HepG2 (cell line): Measurements from ENCODE around the gene PRM3. TPM values are rescaled to one million over a fixed set of nuclear protein-coding genes. Genes with fewer than 3 reads are reported as not detected.
A peak's percentile ranks its signal among the peaks of the same experiment; 100 is the strongest.

Experiments used
- AGO2 ChIP-seq: fragments of 200-400 bp; formaldehyde crosslinking; optimal IDR thresholded peaks from 2 replicates; pipeline ENCODE3; 2017; ENCODE audit warnings: mild to moderate bottlenecking, low read depth, low read length, moderate library complexity
- ARNT ChIP-seq: fragments of 450-650 bp; IDR thresholded peaks from 2 replicates; pipeline ENCODE4 v1.6.1; 2017
- ATF7-NPFF ChIP-seq: sonication (generic); formaldehyde crosslinking; IDR thresholded peaks from 2 replicates; pipeline ENCODE4 v1.8.1; 2023; ENCODE audit warnings: mild to moderate bottlenecking, low read depth, missing genetic modification reagents, moderate library complexity
- ELF4 ChIP-seq: sonication (generic); formaldehyde crosslinking; IDR thresholded peaks from 2 replicates; pipeline ENCODE4 v1.5.0; 2020; ENCODE audit warnings: missing genetic modification reagents, mild to moderate bottlenecking, moderate library complexity, borderline replicate concordance
- FOXJ3 ChIP-seq: sonication (generic); formaldehyde crosslinking; IDR thresholded peaks from 2 replicates; pipeline ENCODE4 v1.4.0; 2020; ENCODE audit warnings: missing genetic modification reagents, mild to moderate bottlenecking, borderline replicate concordance
- GABPB1 ChIP-seq: IDR thresholded peaks from 2 replicates; pipeline ENCODE4 v1.6.1; 2016; ENCODE audit warnings: mild to moderate bottlenecking, missing genetic modification reagents, moderate library complexity, missing compliant biosample characterization
- GLMP ChIP-seq: sonication (generic); formaldehyde crosslinking; IDR thresholded peaks from 2 replicates; pipeline ENCODE4 v1.9.0; 2021; ENCODE audit warnings: missing genetic modification reagents, mild to moderate bottlenecking, borderline replicate concordance
- HMGA1 ChIP-seq: sonication (generic); formaldehyde crosslinking; conservative IDR thresholded peaks from 2 replicates; pipeline ENCODE4 v1.4.0; 2020; ENCODE audit warnings: missing genetic modification reagents
- KAT7 ChIP-seq: IDR thresholded peaks from 2 replicates; pipeline ENCODE4 v1.6.1; 2018; ENCODE audit warnings: borderline replicate concordance, missing compliant biosample characterization
- MED1 ChIP-seq: sonication (generic); formaldehyde crosslinking; IDR thresholded peaks from 2 replicates; pipeline ENCODE4 v1.4.0; 2020; ENCODE audit warnings: missing genetic modification reagents
- MLLT10 ChIP-seq: sonication (generic); formaldehyde crosslinking; IDR thresholded peaks from 2 replicates; pipeline ENCODE4 v1.4.0; 2020; ENCODE audit warnings: missing genetic modification reagents
- MLXIP ChIP-seq: sonication (generic); formaldehyde crosslinking; IDR thresholded peaks from 2 replicates; pipeline ENCODE4 v1.9.0; 2021; ENCODE audit warnings: missing genetic modification reagents, borderline replicate concordance
- NR0B2 ChIP-seq: sonication (generic); formaldehyde crosslinking; IDR thresholded peaks from 2 replicates; pipeline ENCODE4 v1.4.0; 2020; ENCODE audit warnings: mild to moderate bottlenecking, missing genetic modification reagents
- NR2C2 ChIP-seq: sonication (generic); formaldehyde crosslinking; IDR thresholded peaks from 2 replicates; pipeline ENCODE4 v1.4.0; 2020; ENCODE audit warnings: missing genetic modification reagents, mild to moderate bottlenecking, moderate library complexity, borderline replicate concordance
- RXRA ChIP-seq: sonication (generic); formaldehyde crosslinking; IDR thresholded peaks from 2 replicates; pipeline ENCODE4 v1.5.1; 2020; ENCODE audit warnings: missing genetic modification reagents
- SP140L ChIP-seq: sonication (generic); formaldehyde crosslinking; IDR thresholded peaks from 2 replicates; pipeline ENCODE4 v1.4.0; 2020; ENCODE audit warnings: missing genetic modification reagents, borderline replicate concordance
- STAT6 ChIP-seq: sonication (generic); formaldehyde crosslinking; IDR thresholded peaks from 2 replicates; pipeline ENCODE4 v1.4.0; 2020; ENCODE audit warnings: missing genetic modification reagents, mild to moderate bottlenecking, borderline replicate concordance
- ZNF275 ChIP-seq: sonication (generic); formaldehyde crosslinking; IDR thresholded peaks from 2 replicates; pipeline ENCODE4 v1.8.0; 2022; ENCODE audit warnings: missing genetic modification reagents, mild to moderate bottlenecking, inconsistent platforms, borderline replicate concordance
- ZNF329 ChIP-seq: sonication (generic); formaldehyde crosslinking; IDR thresholded peaks from 2 replicates; pipeline ENCODE4 v1.9.0; 2021; ENCODE audit warnings: low read depth, mild to moderate bottlenecking, missing genetic modification reagents
- ZSCAN12 ChIP-seq: sonication (generic); formaldehyde crosslinking; IDR thresholded peaks from 2 replicates; pipeline ENCODE4 v1.9.0; 2021; ENCODE audit warnings: mild to moderate bottlenecking, missing genetic modification reagents
- polyA plus RNA-seq, 8 experiments: library from polyadenylated mRNA; depleted of rRNA in 3 of 8; stranded (reverse) in 7 of 8; unstranded in 1 of 8; fragments of >200 nt; fragmentation: Illumina TruSeq in 4 of 8; extraction: Trizol in 4 of 8; gene quantifications; 2 replicates each; pipeline versions ENCODE4 v1.2.1 to v1.2.3, GENCODE V29; 2011 to 2016; ENCODE audit warnings: low read depth in 4 of 8, missing spikeins in 1 of 8, mixed read lengths in 1 of 8; ENCODE audit not compliant: insufficient read depth in 1 of 8
- total RNA-seq, 5 experiments: library from RNA; depleted of rRNA; stranded (reverse); fragments of >200 nt; fragmentation: Illumina TruSeq; extraction: Trizol; gene quantifications; 2 replicates each; pipeline ENCODE4 v1.2.3, GENCODE V29; 2016; ENCODE audit warnings: low read depth in 1 of 5

The PRM3 gene
- total and polyA plus RNA-seq, 2 of the 13 experiments (the other 11 are each of a cell fraction or from before 2014, with no cell fraction given) = not detected

- TF ChIP-seq STAT6 (CRISPR knock-in tag) = peak; percentile 20; the same call in 1 of the 2 replicates
- TF ChIP-seq SP140L (CRISPR knock-in tag) = no peak
- TF ChIP-seq ZNF275 = peak; percentile 60; the same call in 1 of the 2 replicates
- no peak for TF ChIP-seq HMGA1 (CRISPR knock-in tag)
- 0 out of 2 replicates have a peak, but pooled peaks have one; percentile 27 for TF ChIP-seq ZSCAN12 (CRISPR knock-in tag)
- no peak for TF ChIP-seq NR0B2 (CRISPR knock-in tag)
- TF ChIP-seq KAT7 (CRISPR knock-in tag) = no peak
- no peak for TF ChIP-seq AGO2
- no peak for TF ChIP-seq GABPB1 (CRISPR knock-in tag)
- 0 out of 2 replicates have a peak, but pooled peaks have one; percentile 33 for TF ChIP-seq RXRA
- no peak for TF ChIP-seq ELF4 (CRISPR knock-in tag)
- no peak for TF ChIP-seq ATF7-NPFF (CRISPR knock-in tag)
- no peak for TF ChIP-seq FOXJ3 (CRISPR knock-in tag)
- TF ChIP-seq MLXIP = no peak
- TF ChIP-seq ARNT = no peak
- peak; percentile 24 for TF ChIP-seq MED1 (CRISPR knock-in tag)
- no peak for TF ChIP-seq NR2C2
- no peak for TF ChIP-seq MLLT10 (CRISPR knock-in tag)
- TF ChIP-seq ZNF329 = peak; percentile 25; the same call in 1 of the 2 replicates
- no peak for TF ChIP-seq GLMP (CRISPR knock-in tag)
Measured at GRCh38 chr16:11259655-11260595, 13.5 kb downstream of the PRM3 start (continued).
